Astrocyte (in vitro differentiated cells and primary cell): ENCODE measurements around the gene IRF1.

Source experiments
- EZH2 ChIP-seq: IDR thresholded peaks from 2 replicates; pipeline ENCODE4 v1.6.1; 2012; ENCODE audit warnings: mild to moderate bottlenecking, low read length, inconsistent platforms; ENCODE audit not compliant: insufficient read depth
- TF ChIP-seq, protein P1 (sequence below): IDR thresholded peaks from 2 replicates; pipeline ENCODE4 v1.5.1; 2011; ENCODE audit warnings: low read depth, mild to moderate bottlenecking, inconsistent platforms, low read length, moderate library complexity; ENCODE audit not compliant: insufficient read depth

DNA sequence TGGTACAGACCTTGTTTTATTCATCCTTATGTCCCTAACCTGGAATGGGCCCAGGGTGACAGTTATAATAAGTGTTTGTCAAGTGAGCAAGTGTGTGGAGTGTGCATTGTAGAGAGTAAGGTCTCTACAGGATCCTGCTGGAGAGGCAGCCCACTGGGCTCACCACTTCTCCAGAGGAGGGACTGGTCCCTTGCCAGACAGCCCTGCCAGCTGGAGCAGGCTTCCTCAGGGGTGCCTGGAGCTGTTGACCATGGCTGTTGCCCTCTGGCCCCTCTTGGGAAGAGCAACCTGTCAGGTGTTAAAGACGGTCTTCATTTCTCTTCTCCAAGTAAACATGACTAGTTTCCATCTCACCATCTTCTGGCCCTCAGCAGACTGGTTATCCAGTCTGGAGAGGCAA lies 20.0 kb downstream of the IRF1 start:
- TF ChIP-seq, protein P1, sequence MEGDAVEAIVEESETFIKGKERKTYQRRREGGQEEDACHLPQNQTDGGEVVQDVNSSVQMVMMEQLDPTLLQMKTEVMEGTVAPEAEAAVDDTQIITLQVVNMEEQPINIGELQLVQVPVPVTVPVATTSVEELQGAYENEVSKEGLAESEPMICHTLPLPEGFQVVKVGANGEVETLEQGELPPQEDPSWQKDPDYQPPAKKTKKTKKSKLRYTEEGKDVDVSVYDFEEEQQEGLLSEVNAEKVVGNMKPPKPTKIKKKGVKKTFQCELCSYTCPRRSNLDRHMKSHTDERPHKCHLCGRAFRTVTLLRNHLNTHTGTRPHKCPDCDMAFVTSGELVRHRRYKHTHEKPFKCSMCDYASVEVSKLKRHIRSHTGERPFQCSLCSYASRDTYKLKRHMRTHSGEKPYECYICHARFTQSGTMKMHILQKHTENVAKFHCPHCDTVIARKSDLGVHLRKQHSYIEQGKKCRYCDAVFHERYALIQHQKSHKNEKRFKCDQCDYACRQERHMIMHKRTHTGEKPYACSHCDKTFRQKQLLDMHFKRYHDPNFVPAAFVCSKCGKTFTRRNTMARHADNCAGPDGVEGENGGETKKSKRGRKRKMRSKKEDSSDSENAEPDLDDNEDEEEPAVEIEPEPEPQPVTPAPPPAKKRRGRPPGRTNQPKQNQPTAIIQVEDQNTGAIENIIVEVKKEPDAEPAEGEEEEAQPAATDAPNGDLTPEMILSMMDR = no peak
- TF ChIP-seq EZH2 = no peak
